Endothelial cell (in vitro differentiated cells): ENCODE data around the gene PPIL6. TPM values are rescaled to one million over a fixed set of nuclear protein-coding genes. Genes with fewer than 3 reads are reported as not detected.

Source experiments
- DNase-seq: peaks from one replicate; pipeline ENCODE4 v3.0.0; 2021; ENCODE audit warnings: low spot score
- H3K27ac Mint-ChIP-seq: one replicate; pipeline ENCODE4 v1.8.0; 2021; ENCODE audit warnings: mixed read lengths, inconsistent platforms; ENCODE audit not compliant: unreplicated experiment
- H3K27me3 Mint-ChIP-seq: one replicate; pipeline ENCODE4 v1.8.0; 2021; ENCODE audit warnings: mild to moderate bottlenecking, moderate library complexity, mixed read lengths, inconsistent platforms; ENCODE audit not compliant: unreplicated experiment
- H3K36me3 Mint-ChIP-seq: one replicate; pipeline ENCODE4 v1.8.0; 2021; ENCODE audit warnings: mild to moderate bottlenecking, low read depth, mixed read lengths, inconsistent platforms; ENCODE audit not compliant: unreplicated experiment
- H3K4me1 Mint-ChIP-seq: one replicate; pipeline ENCODE4 v1.8.0; 2021; ENCODE audit warnings: mild to moderate bottlenecking, mixed read lengths, inconsistent platforms; ENCODE audit not compliant: unreplicated experiment
- H3K4me3 Mint-ChIP-seq: one replicate; pipeline ENCODE4 v1.8.0; 2021; ENCODE audit warnings: mild to moderate bottlenecking, mixed read lengths, inconsistent platforms; ENCODE audit not compliant: unreplicated experiment
- H3K9me3 Mint-ChIP-seq: one replicate; pipeline ENCODE4 v1.8.0; 2021; ENCODE audit warnings: mixed read lengths, inconsistent platforms; ENCODE audit not compliant: unreplicated experiment
- total RNA-seq: library from RNA; stranded (reverse); fragmentation: NEBNext Ultra II Directional; extraction: Animal tissue kit (Norgen Biotek cat#: 25700); gene quantifications from one replicate; pipeline ENCODE4 v1.2.1, GENCODE V29; 2021; ENCODE audit not compliant: unreplicated experiment
- TF ChIP-seq, protein P1 (sequence below): fragments of 200-600 bp; sonication (generic); IDR thresholded peaks from one replicate; pipeline ENCODE4 v1.5.0; 2021; ENCODE audit warnings: antibody characterized with exemption; ENCODE audit not compliant: unreplicated experiment

PPIL6 gene
- total RNA-seq, 1 donor from 2014 or later, result 0.95 TPM

- Mint-ChIP-seq H3K4me1 (peaks cover 3% of the 10 kb centered on the region), H3K27ac (no peak overlapping the region), H3K27me3 (peaks cover 3% of the 10 kb centered on the region), H3K4me3 (no peak overlapping the region), H3K36me3 (no peaks in the 10 kb centered on the region), H3K9me3 (no peaks in the 10 kb centered on the region)
- TF ChIP-seq, protein P1, sequence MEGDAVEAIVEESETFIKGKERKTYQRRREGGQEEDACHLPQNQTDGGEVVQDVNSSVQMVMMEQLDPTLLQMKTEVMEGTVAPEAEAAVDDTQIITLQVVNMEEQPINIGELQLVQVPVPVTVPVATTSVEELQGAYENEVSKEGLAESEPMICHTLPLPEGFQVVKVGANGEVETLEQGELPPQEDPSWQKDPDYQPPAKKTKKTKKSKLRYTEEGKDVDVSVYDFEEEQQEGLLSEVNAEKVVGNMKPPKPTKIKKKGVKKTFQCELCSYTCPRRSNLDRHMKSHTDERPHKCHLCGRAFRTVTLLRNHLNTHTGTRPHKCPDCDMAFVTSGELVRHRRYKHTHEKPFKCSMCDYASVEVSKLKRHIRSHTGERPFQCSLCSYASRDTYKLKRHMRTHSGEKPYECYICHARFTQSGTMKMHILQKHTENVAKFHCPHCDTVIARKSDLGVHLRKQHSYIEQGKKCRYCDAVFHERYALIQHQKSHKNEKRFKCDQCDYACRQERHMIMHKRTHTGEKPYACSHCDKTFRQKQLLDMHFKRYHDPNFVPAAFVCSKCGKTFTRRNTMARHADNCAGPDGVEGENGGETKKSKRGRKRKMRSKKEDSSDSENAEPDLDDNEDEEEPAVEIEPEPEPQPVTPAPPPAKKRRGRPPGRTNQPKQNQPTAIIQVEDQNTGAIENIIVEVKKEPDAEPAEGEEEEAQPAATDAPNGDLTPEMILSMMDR, result no peak
- no peak for DNase-seq
These were observed 96.2 kb downstream of the PPIL6 start for GRCh38 chr6:109344226-109344625.

DNA sequence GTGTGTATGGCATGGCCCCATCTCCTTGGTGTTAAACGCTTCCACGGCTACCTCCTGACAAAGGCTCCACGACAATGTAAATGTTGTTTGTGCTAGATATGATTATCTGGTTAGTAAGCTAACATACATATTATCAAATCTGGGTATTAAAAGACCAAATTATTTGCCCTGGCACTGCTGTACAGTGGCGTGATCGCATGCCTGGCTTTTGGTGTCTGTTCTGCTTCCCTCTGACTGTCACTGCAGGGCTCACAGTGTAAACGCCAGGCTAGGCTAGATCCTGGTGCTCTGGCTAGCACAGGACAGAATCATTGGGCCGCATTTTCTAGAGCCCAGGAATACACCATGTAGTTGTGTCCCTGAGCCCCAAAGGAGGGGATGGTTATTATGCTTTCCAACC lies 96.9 kb downstream of the PPIL6 start:
- Mint-ChIP-seq H3K4me3 (no peak overlapping the region), H3K4me1 (peaks cover 3% of the 10 kb centered on the region), H3K27me3 (peaks cover 3% of the 10 kb centered on the region), H3K27ac (no peak overlapping the region), H3K9me3 (no peaks in the 10 kb centered on the region), H3K36me3 (no peaks in the 10 kb centered on the region)
- TF ChIP-seq, protein P1, result no peak
- no peak for DNase-seq

- H3K9me3 Mint-ChIP-seq, result no peaks in the 10 kb centered on the region
- TF ChIP-seq, protein P1, result no peak
- no peaks in the 10 kb centered on the region for H3K36me3 Mint-ChIP-seq
- no peak overlapping the region for H3K27ac Mint-ChIP-seq
- no peak for DNase-seq
- H3K4me3 Mint-ChIP-seq, result no peak overlapping the region
- H3K4me1 Mint-ChIP-seq, result peaks cover 3% of the 10 kb centered on the region
- peaks cover 3% of the 10 kb centered on the region for H3K27me3 Mint-ChIP-seq
These were observed 97.5 kb downstream of the PPIL6 start for GRCh38 chr6:109342911-109343310.

DNA sequence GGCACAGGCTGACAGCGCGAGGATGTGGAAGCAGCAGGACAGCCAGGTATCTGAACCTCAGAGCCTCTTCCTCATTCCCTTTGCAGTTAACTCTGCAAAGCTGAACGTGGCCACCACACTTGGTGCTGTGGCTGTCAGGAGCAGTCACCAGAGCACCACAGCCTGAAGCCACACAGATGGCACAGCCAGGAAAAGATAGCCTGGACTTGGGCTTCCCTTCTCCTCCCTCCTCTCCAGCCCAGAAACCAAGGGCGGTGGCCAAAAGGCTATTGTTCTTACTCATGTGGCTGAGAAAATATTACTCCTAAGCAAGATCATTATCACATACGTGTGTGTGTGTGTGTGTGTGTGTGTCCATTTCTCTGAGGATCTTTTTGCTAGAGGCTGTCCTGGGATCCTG lies 97.9 kb downstream of the PPIL6 start:
- no peak overlapping the region for H3K4me3 Mint-ChIP-seq
- no peak overlapping the region for H3K27ac Mint-ChIP-seq
- peaks cover 5% of the 10 kb centered on the region for H3K27me3 Mint-ChIP-seq
- no peak for DNase-seq
- TF ChIP-seq, protein P1, result no peak
- H3K9me3 Mint-ChIP-seq, result no peaks in the 10 kb centered on the region
- H3K36me3 Mint-ChIP-seq, result no peaks in the 10 kb centered on the region
- peaks cover 3% of the 10 kb centered on the region for H3K4me1 Mint-ChIP-seq

DNA sequence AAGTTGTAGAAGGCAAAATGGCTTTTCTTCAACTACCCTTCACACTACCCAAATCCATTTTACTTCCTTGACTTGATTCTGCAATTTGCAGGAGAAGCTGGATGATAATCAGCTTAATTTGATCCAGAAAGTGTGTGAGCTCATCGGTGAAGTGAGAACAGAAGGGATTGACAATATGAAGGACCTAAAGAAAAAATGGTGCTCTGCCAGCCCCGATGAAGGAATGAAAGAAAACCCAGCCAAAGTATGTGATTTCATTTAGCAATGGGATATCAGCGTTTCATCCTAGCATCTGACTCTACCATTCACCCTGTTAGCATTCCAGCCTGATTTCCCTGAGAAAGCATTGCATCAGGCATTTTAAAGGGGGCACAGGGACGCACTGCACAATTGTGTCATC lies 99.6 kb downstream of the PPIL6 start:
- H3K4me3 Mint-ChIP-seq, result no peak overlapping the region
- H3K27ac Mint-ChIP-seq, result no peak overlapping the region
- TF ChIP-seq, protein P1, result no peak
- H3K9me3 Mint-ChIP-seq, result no peaks in the 10 kb centered on the region
- no peaks in the 10 kb centered on the region for H3K36me3 Mint-ChIP-seq
- DNase-seq, result no peak
- peaks cover 5% of the 10 kb centered on the region for H3K27me3 Mint-ChIP-seq
- H3K4me1 Mint-ChIP-seq, result peaks cover 3% of the 10 kb centered on the region

Other genes starting within 250 kb of the PPIL6 start
- 220 TPM for gene CD164, start 58.2 kb downstream of the PPIL6 start, total RNA-seq
- gene SMPD2, start 96 bp upstream of the PPIL6 start, total RNA-seq, result 8.8 TPM
- 19.9 TPM for gene MICAL1, start 15.1 kb upstream of the PPIL6 start, total RNA-seq
- 5.1 TPM for gene ZBTB24, start 42.6 kb upstream of the PPIL6 start, total RNA-seq